ENCODE measurements around the gene NCKAP5.
"Not testable (repeated sequence)": the region's sequence is repeated elsewhere in the genome, so short reads cannot be mapped to it uniquely, and the experiment has no call there.

NCKAP5 gene

GRCh38 chr2:133252780-133253355 lies 315.4 kb downstream of the NCKAP5 start:
- DNase-seq: no peak

- DNase-seq: no peak
Measured at GRCh38 chr2:133249362-133249761, 318.9 kb downstream of the NCKAP5 start.

- DNase-seq: no peak
Measured at GRCh38 chr2:133248264-133248663, 320.0 kb downstream of the NCKAP5 start.

DNA sequence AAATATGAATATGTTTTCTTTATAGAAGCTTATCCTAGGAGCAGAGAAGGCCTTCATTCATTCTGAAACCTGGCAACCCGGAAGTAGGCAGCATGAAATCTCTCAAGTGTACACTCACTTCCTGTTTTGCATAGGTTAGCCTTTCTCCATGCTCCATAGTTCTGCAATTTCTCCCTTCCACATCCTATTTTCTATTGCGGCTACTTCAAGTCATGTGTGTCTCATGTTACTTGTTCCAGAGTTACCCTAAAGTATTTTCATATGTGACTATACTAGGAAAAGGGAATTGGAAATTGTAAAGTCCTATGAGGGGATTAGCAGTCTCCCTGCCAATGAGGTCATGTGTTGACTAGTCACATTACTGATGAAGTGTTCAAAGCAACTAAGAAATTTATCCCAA lies 320.6 kb downstream of the NCKAP5 start:
- no peak for DNase-seq

- DNase-seq: no peak
Measured at GRCh38 chr2:133241224-133241571, 327.1 kb downstream of the NCKAP5 start.

DNA sequence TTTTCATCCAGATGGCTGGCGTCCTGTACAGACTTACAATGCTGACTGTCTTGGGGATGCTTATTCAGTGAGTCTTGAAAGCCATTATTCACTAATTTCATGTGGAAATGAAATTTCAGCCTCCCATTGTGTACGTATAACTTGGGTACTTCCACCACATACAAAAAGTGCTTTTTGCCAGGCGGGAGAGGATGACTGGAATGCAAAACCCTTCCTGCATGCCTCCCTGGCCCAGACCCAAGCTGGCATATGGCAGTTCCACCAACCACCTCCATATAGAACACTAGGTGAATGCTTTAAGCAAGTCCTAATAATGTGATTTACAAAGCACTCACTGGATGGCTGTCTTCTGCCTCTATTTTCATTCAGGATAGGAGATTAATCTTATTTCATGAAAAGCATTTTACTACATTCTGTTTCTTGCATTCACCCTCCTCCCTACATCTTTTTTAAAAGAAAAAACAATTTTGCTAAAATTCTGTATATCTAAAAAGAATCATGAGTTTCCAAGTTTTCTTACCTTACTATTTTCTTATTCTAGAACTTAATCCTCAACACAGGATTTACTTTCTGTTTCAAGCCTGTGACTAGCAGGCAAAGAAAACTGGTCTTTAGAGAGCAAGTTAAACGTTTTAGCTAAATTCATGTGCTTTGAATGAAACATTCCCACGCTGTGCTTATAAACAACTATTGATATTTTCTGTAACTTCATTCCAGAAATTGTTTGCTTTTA lies 327.6 kb downstream of the NCKAP5 start:
- DNase-seq: no peak

DNA sequence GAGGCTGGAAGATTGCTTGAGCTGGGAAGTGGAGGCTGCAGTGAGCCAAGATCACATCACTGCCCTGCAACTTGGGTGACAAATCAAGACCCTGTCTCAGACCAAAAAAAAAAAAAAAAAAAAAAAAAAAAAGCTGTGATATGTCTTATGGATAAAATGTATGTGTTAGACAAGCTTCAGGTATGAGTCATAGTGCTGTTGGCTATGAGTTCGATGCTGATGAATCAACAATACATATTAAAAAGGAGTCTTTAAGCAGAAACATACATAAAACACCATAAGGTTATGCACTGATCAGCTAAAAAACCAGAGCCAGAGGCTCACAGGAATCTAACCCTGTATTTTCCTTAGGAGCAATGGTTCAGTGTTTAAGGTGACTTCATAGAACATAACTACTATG lies 332.3 kb downstream of the NCKAP5 start:
- no peak for DNase-seq

- DNase-seq: no peak
Measured at GRCh38 chr2:133232556-133232955, 335.7 kb downstream of the NCKAP5 start.

DNA sequence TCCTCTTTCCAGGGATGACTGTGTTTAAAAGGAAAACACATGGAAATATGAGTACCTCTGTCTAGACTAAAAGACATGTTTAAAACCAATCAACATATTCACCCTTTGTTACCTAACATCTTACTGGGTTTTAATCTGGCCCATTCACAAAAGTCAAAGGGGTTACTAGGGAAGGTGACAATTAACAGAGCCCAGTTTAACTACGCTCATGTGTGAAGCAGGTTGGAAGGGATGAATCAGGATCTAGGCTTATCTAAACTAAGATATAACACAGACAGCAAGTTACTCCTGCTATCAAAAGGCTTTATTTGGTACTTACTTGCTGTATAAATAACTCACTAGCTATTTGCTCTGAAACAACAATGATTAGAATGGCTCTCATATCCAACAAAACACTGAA lies 337.0 kb downstream of the NCKAP5 start:
- DNase-seq: no peak

DNA sequence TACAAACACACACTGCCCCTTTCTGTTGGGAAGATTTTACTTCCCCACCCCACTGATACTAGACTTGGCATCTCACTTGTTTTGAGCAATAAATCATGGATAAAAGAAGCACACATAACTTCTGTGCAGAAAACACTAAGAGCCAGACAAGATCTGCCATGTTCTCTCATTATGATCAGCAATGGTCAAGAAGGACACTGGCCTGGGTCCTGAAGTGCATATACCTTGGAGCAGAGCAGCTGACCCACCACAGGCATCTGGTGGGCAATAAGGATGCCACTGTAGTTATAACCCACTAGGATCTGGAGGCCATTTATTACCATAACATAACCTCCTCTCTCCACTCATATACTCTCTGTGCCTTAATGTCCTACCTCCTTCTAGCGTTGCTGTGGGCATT lies 338.3 kb downstream of the NCKAP5 start:
- no peak for DNase-seq

DNA sequence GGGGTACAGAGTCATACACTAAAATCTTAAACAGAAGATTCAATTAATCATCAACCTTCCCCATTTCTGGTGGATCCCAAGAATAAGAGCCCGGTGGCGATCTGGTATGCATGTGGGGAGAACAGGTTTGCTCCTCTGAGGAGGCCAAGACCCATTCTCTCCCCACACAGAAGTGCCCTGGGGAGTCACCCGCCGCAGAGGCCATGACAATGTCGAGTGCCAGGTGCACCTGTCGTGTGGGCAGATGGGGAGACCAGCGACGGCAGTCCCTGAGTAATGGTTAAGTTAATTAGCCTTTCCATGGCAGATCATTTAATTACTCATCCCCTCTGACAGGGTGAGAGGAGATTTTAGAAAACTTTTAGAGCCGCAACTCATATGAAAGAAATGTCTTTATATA lies 345.0 kb downstream of the NCKAP5 start:
- no peak for DNase-seq

DNA sequence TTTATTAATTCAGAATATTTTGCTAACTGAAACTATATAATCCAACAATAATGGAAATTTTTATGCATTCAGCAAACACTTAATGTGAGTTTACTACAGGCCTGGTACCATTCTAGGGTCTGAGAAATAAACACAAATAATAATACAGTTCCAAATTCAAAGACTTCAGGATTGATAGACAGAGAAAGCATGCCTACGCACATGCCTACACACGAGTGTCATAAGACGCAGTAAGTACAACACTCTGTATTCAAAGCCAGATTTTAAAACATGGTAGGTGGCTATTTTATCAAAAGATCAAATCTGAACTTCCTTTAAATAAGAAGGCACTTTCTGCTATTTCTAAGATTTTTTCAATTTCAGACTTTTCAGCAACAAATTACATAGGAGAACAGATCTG lies 346.9 kb downstream of the NCKAP5 start:
- DNase-seq: no peak

DNA sequence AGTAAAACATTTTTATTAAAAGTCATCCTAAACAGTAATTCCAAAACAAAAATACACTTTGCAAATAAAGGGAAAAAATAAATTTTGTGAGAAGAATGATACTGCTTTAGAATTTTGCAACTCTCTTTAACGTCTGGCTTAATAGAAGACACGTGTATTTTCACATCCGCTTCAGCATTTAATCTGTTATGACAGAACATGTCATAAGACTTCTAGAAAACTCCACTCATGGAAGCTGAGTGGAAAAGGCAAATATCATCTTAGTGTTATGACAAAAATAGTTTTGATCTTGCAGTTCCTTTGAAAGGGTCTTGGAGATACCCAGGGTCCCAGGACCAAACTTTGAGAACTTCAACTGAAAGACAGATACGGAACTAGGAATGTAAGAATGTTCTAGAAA lies 350.1 kb downstream of the NCKAP5 start:
- DNase-seq: no peak

- DNase-seq: no peak
Measured at GRCh38 chr2:133215477-133215876, 352.8 kb downstream of the NCKAP5 start.

GRCh38 chr2:133213651-133214050 lies 354.6 kb downstream of the NCKAP5 start:
- no peak for DNase-seq

DNA sequence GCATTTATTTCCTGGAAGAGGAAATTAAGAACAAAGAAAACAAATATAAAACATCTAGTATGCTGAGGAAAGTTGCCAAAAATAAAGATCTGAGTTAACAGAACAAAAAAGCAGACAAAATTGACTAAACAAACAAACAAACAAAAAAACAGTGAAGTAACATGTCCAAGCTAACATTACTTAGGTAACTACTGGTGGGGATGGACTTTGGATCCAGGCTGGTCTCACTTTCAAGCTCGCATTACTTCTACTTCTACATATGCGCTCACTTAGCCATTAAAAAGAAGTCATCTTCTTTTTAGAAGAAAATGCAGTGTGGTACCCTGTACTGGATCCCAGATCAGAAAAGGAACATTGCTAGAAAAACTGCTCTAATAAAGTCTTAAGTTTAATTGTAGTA lies 358.9 kb downstream of the NCKAP5 start:
- no peak for DNase-seq

- not testable (repeated sequence) for DNase-seq
Measured at GRCh38 chr2:133206666-133207065, 361.6 kb downstream of the NCKAP5 start.

DNA sequence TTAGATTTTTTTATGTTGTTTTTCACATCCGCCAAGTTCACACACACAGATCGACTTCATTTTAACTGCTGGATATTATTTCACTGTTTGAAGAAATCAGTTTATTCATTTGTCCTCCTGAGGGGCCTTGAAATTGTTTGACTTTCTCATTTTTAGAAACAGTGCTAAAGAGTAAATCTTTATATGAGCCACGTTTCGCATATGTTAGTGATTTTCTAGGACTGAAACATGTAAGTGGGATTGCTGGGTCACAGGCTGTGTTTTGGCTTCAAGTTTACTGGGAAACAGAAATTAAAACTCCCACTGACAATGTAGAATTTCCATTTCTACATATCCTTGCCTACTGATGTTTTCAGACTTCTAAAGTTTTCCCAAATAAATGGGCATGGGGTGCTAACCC lies 363.8 kb downstream of the NCKAP5 start:
- DNase-seq: no peak

DNA sequence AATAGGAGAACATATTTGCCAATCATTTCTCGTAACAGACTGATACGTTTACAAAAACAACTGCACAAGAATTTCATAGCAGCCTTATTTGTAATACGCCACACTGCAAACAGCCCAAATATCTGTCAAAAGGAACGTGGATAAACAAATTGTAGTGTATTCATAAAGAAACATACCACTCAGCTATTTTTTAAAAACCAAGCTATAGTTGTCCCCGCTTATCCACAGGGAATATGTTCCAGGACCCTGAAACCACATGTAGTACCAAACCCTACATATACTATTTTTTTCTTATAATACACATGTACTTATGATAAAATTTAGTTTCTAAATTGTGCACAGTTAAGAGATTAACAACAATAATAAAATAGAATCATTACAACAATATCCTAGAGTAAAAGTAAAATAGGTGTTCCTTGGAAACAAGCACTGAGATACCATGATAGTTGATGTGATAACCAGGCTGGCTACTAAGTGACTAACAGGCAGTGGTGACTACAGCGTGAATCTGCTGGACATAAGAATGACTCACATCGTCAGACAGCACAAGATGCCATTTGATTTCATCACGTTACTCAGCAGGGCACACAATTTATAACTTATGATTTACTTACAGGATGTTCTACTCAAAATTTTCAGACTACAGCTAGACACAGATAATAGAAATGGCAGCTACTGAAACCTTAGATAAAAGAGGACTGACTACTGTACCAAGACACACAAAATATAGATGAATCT lies 367.4 kb downstream of the NCKAP5 start:
- DNase-seq: no peak

GRCh38 chr2:133198678-133199077 lies 369.6 kb downstream of the NCKAP5 start:
- DNase-seq: no peak

GRCh38 chr2:133197156-133197555 lies 371.1 kb downstream of the NCKAP5 start:
- DNase-seq: no peak

- no peak for DNase-seq
Measured at GRCh38 chr2:133194777-133195335, 373.4 kb downstream of the NCKAP5 start.

GRCh38 chr2:133194362-133194655 lies 374.0 kb downstream of the NCKAP5 start:
- no peak for DNase-seq

Measured in activated naive CD4-positive, alpha-beta T cell treated with Interleukin-2 at 50 U/mL for 16 hours (primary cell).